NT2/D1 (cell line): ENCODE measurements around the gene RELL1.

ENCODE experiments used
- SUZ12 ChIP-seq: IDR thresholded peaks from 2 replicates; pipeline ENCODE4 v1.6.1; 2011; ENCODE audit not compliant: insufficient read length, insufficient read depth; ENCODE audit errors: extremely low read depth
- YY1 ChIP-seq: IDR thresholded peaks from 2 replicates; pipeline ENCODE4 v1.6.1; 2011; ENCODE audit not compliant: insufficient read length, insufficient read depth
- ZNF274 ChIP-seq: IDR thresholded peaks from 2 replicates; pipeline ENCODE4 v1.6.1; 2011; ENCODE audit warnings: mild to moderate bottlenecking, low read depth, low read length

DNA sequence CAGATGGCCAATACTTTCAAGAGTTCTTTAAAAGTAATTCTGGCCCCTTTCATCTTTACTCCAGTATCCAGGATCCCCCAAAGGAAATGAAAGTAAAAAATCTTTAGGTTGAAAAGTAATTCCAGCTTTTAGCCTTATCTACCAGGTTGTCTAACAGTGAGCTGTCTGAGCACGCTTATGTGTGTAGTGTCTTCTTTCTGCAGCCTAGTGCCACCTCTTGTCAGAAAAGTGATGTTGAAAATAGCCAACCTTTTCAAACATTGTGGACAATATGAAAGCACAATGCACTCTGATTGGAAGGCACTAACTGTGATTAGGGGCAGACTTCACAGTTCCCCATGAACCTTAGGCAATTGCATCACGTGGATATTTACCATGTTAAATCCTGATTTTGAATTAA is 92.1 kb downstream of the RELL1 start:
- TF ChIP-seq SUZ12: no peak
- TF ChIP-seq ZNF274: no peak
- no peak for TF ChIP-seq YY1
